MG63 (cell line): ENCODE results near the gene HOGA1. TPM values are rescaled to one million over a fixed set of nuclear protein-coding genes. Genes with fewer than 3 reads are reported as not detected.
A peak's percentile ranks its signal among the peaks of the same experiment; 100 is the strongest.
"Not testable (repeated sequence)": the region's sequence is repeated elsewhere in the genome, so short reads cannot be mapped to it uniquely, and the experiment has no call there.

Experiments used
- DNase-seq: peaks from one replicate; pipeline ENCODE4 v3.0.0-alpha.2; 2020
- H3K27me3 ChIP-seq: fragments of 250-450 bp; sonication (Bioruptor Pico); 2 replicates; pipeline ENCODE4 v1.5.1; 2020; ENCODE audit warnings: mild to moderate bottlenecking, moderate library complexity
- H3K36me3 ChIP-seq: fragments of 250-450 bp; sonication (Bioruptor Pico); 2 replicates; pipeline ENCODE4 v1.5.1; 2020; ENCODE audit warnings: mild to moderate bottlenecking, moderate library complexity
- H3K4me3 ChIP-seq: fragments of 250-450 bp; sonication (Bioruptor Pico); 2 replicates; pipeline ENCODE4 v1.5.1; 2020; ENCODE audit warnings: mild to moderate bottlenecking, moderate library complexity
- H3K9me3 ChIP-seq: fragments of 250-450 bp; sonication (Bioruptor Pico); 2 replicates; pipeline ENCODE4 v1.5.1; 2020; ENCODE audit warnings: mild to moderate bottlenecking, moderate library complexity
- total RNA-seq: library from RNA; depleted of rRNA; stranded (reverse); fragments of >200 nt; shearing (Covaris generic); gene quantifications from 2 replicates; pipeline ENCODE4 v1.2.3, GENCODE V29; 2014; ENCODE audit warnings: low replicate concordance

HOGA1 gene
- total RNA-seq, 1 experiment from 2014 or later = 5.0 TPM

GRCh38 chr10:97572214-97572989, 11.8 kb upstream of the HOGA1 start, which contains the start of gene ANKRD2:
Gene ANKRD2 (plus strand): TSS chr10:97572779. CDS start chr10:97572789, 10 bp downstream.
- no peak within 1 kb of the TSS for H3K4me3 ChIP-seq
- no peaks in the 10 kb centered on the region for H3K9me3 ChIP-seq
- H3K36me3 ChIP-seq = no peaks in the 10 kb centered on the region
- no peaks in the 10 kb centered on the region for H3K27me3 ChIP-seq
- peak; percentile 63 for DNase-seq

- DNase-seq = no peak
- Histone ChIP-seq H3K27me3 (no peaks in the 10 kb centered on the region), H3K36me3 (no peaks in the 10 kb centered on the region)
These were observed 11.2 kb upstream of the HOGA1 start for GRCh38 chr10:97573021-97573420.

GRCh38 chr10:97573672-97574071, 10.5 kb upstream of the HOGA1 start:
- no peaks in the 10 kb centered on the region for H3K27me3 ChIP-seq
- no peak for DNase-seq
- H3K36me3 ChIP-seq = no peaks in the 10 kb centered on the region
- H3K9me3 ChIP-seq = no peaks in the 10 kb centered on the region
- H3K4me3 ChIP-seq = no peak overlapping the region

More at GRCh38 chr10:97573021-97573420, 11.2 kb upstream of the HOGA1 start:
- Histone ChIP-seq H3K4me3 (no peak overlapping the region), H3K9me3 (no peaks in the 10 kb centered on the region)

GRCh38 chr10:97574374-97575126, 9.6 kb upstream of the HOGA1 start:
- H3K9me3 ChIP-seq = no peaks in the 10 kb centered on the region
- peak; percentile 88 for DNase-seq
- H3K4me3 ChIP-seq = no peak overlapping the region
- no peaks in the 10 kb centered on the region for H3K27me3 ChIP-seq
- H3K36me3 ChIP-seq = no peaks in the 10 kb centered on the region

GRCh38 chr10:97575127-97575668, 9.0 kb upstream of the HOGA1 start:
- no peak overlapping the region for H3K4me3 ChIP-seq
- H3K27me3 ChIP-seq = no peaks in the 10 kb centered on the region
- H3K9me3 ChIP-seq = no peaks in the 10 kb centered on the region
- peak; percentile 30 for DNase-seq
- H3K36me3 ChIP-seq = no peaks in the 10 kb centered on the region

- not testable (repeated sequence) for DNase-seq, H3K4me3 ChIP-seq, H3K9me3 ChIP-seq, H3K36me3 ChIP-seq, H3K27me3 ChIP-seq
These were observed 7.7 kb upstream of the HOGA1 start for GRCh38 chr10:97576487-97576886.

GRCh38 chr10:97577701-97578100, 6.5 kb upstream of the HOGA1 start:
- Histone ChIP-seq H3K9me3 (no peaks in the 10 kb centered on the region), H3K27me3 (no peaks in the 10 kb centered on the region), H3K36me3 (no peaks in the 10 kb centered on the region), H3K4me3 (no peak overlapping the region)
- no peak for DNase-seq

- H3K36me3 ChIP-seq = no peaks in the 10 kb centered on the region
- no peaks in the 10 kb centered on the region for H3K27me3 ChIP-seq
- H3K4me3 ChIP-seq = no peak overlapping the region
- no peak for DNase-seq
- H3K9me3 ChIP-seq = no peaks in the 10 kb centered on the region
These were observed 5.9 kb upstream of the HOGA1 start for GRCh38 chr10:97578171-97578844.

- Histone ChIP-seq H3K27me3 (no peaks in the 10 kb centered on the region), H3K4me3 (no peak overlapping the region), H3K9me3 (no peaks in the 10 kb centered on the region), H3K36me3 (no peaks in the 10 kb centered on the region)
- no peak for DNase-seq
These were observed 3.5 kb upstream of the HOGA1 start for GRCh38 chr10:97580421-97581367.

- Histone ChIP-seq H3K4me3 (no peak overlapping the region), H3K36me3 (no peaks in the 10 kb centered on the region), H3K27me3 (no peaks in the 10 kb centered on the region), H3K9me3 (no peaks in the 10 kb centered on the region)
- DNase-seq = no peak
These were observed 2.0 kb upstream of the HOGA1 start for GRCh38 chr10:97582169-97582568.

- DNase-seq = no peak
- no peak overlapping the region for H3K4me3 ChIP-seq
- H3K36me3 ChIP-seq = no peaks in the 10 kb centered on the region
- H3K9me3 ChIP-seq = no peaks in the 10 kb centered on the region
- no peaks in the 10 kb centered on the region for H3K27me3 ChIP-seq
These were observed 713 bp upstream of the HOGA1 start for GRCh38 chr10:97583476-97583875.

- Histone ChIP-seq H3K9me3 (no peaks in the 10 kb centered on the region), H3K36me3 (no peaks in the 10 kb centered on the region), H3K27me3 (no peaks in the 10 kb centered on the region), H3K4me3 (peak overlapping the region; percentile 40)
- no peak for DNase-seq
These were observed 729 bp downstream of the HOGA1 start for GRCh38 chr10:97584798-97585438.

- H3K36me3 ChIP-seq = no peaks in the 10 kb centered on the region
- no peaks in the 10 kb centered on the region for H3K9me3 ChIP-seq
- H3K27me3 ChIP-seq = no peaks in the 10 kb centered on the region
- no peak for DNase-seq
- H3K4me3 ChIP-seq = no peak overlapping the region
These were observed 1.2 kb downstream of the HOGA1 start for GRCh38 chr10:97585439-97585811.

- Histone ChIP-seq H3K27me3 (no peaks in the 10 kb centered on the region), H3K4me3 (no peak overlapping the region), H3K36me3 (no peaks in the 10 kb centered on the region), H3K9me3 (no peaks in the 10 kb centered on the region)
- DNase-seq = no peak
These were observed 3.0 kb downstream of the HOGA1 start for GRCh38 chr10:97587183-97587582.

- H3K36me3 ChIP-seq = no peaks in the 10 kb centered on the region
These were observed 5.3 kb downstream of the HOGA1 start, which contains the start of gene C10orf62 for GRCh38 chr10:97589479-97589878. Gene C10orf62 (plus strand): TSS chr10:97589721. CDS start chr10:97589898, 177 bp downstream.

More at GRCh38 chr10:97589479-97589878, 5.3 kb downstream of the HOGA1 start, which contains the start of gene C10orf62:
- no peak for DNase-seq
- no peaks in the 10 kb centered on the region for H3K9me3 ChIP-seq
- H3K4me3 ChIP-seq = no peak within 1 kb of the TSS
- H3K27me3 ChIP-seq = no peaks in the 10 kb centered on the region
